HAP-1 (cell line): ENCODE results near the gene COIL.

Experiments used
- DNase-seq, 2 experiments: peaks; one replicate each; pipeline ENCODE4 v3.0.0-alpha.2; 2016 to 2020; ENCODE audit warnings: low spot score in 2 of 2
- H3K27me3 ChIP-seq: fragments of 250-450 bp; sonication (Bioruptor Pico); 2 replicates; pipeline ENCODE4 v1.5.1; 2020; ENCODE audit warnings: low read depth, mild to moderate bottlenecking, moderate library complexity
- H3K36me3 ChIP-seq: fragments of 250-450 bp; sonication (Bioruptor Pico); replicated peaks from 2 replicates; pipeline ENCODE4 v1.5.1; 2020; ENCODE audit warnings: mild to moderate bottlenecking
- H3K4me1 ChIP-seq: fragments of 250-450 bp; sonication (Bioruptor Pico); 2 replicates; pipeline ENCODE4 v1.5.1; 2020; ENCODE audit warnings: mild to moderate bottlenecking
- H3K4me3 ChIP-seq: fragments of 250-450 bp; sonication (Bioruptor Pico); 2 replicates; pipeline ENCODE4 v1.5.1; 2020; ENCODE audit warnings: mild to moderate bottlenecking, moderate library complexity
- H3K9me3 ChIP-seq: fragments of 250-450 bp; sonication (Bioruptor Pico); 2 replicates; pipeline ENCODE4 v1.5.1; 2020; ENCODE audit warnings: mild to moderate bottlenecking, moderate library complexity
- in situ Hi-C: fragments of 300-500 bp; cut with MboI; formaldehyde crosslinking; loops from 3 replicates; pipeline ENCODE4 v1.14.3; 2020; ENCODE audit warnings: low sequenced_read_pairs, inconsistent platforms, mixed read lengths

COIL gene

DNA sequence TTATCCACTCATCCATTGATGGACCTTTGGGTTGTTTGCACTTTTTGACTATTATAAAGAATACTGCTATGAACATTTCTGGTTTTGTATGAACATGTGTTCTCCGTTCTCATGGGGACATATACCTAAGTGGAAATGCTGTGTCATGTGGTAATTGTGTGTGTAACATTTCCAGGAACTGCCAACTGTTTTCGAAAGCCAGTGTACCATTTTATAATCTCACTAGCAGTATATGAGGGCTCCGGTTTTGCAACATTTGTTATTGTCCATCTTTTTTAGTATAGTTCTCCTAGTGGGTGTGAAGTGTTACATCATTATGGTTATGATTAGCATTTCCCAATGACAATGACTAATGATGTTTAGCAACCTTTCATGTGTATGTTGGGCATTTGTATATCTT lies 41.9 kb downstream of the COIL start:
- H3K4me1 ChIP-seq, result peaks cover 10% of the 10 kb centered on the region

DNA sequence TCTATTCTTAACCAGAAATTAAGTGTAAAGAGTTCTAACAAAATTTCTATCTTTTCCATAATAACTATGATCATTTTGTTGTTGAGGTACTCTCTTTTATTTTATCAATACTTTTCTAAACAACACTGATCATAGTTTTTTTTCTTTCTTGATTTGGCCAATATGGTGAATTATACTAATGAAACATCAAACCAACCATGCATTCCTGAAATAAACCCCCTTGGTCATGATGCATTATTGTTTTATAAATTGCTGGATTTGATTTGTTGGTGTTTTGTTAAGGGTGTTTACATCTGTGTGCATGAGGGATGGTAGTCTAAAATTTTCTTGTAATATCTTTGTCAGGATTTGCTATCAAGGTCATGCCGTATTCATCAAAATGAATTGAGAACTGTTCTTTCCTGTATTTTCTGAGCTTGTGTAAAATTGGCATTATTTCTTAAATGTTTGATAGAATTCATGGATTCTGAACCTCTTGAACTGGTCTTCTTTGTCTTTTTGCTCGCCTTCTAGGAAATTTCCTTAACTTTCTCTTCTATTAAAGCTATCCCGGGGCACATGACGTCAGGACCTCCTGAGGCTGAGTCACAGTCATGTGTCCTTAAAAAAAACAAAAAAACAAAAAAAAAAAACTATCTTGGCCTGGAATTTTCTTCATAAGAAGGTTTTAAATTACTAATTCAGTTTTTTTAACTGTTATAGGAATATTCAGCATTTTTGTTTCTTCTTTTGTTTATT lies 43.1 kb downstream of the COIL start:
- DNase-seq, result no peak

More for the DNA sequence above, 41.9 kb downstream of the COIL start:
- no peaks in the 10 kb centered on the region for H3K27me3 ChIP-seq
- in situ Hi-C loops, result no loop called here
- H3K4me3 ChIP-seq, result no peak overlapping the region
- no peaks in the 10 kb centered on the region for H3K36me3 ChIP-seq
- H3K9me3 ChIP-seq, result no peaks in the 10 kb centered on the region
- no peak for DNase-seq

GRCh38 chr17:56914581-56915273 lies 46.1 kb downstream of the COIL start:
- Histone ChIP-seq H3K36me3 (peaks cover 22% of the 10 kb centered on the region), H3K4me1 (peaks cover 10% of the 10 kb centered on the region), H3K27me3 (no peaks in the 10 kb centered on the region), H3K4me3 (peak overlapping the region; percentile 70), H3K9me3 (no peaks in the 10 kb centered on the region)
- in situ Hi-C loops, result no loop called here
- peak in 1 of 2 experiments; percentile 11 for DNase-seq

More for the DNA sequence above, 43.1 kb downstream of the COIL start:
- in situ Hi-C loops, result no loop called here
- Histone ChIP-seq H3K4me3 (no peak overlapping the region), H3K4me1 (peaks cover 10% of the 10 kb centered on the region), H3K27me3 (no peaks in the 10 kb centered on the region), H3K36me3 (no peaks in the 10 kb centered on the region), H3K9me3 (no peaks in the 10 kb centered on the region)

- Histone ChIP-seq H3K36me3 (peaks cover 23% of the 10 kb centered on the region), H3K9me3 (no peaks in the 10 kb centered on the region), H3K4me1 (peaks cover 10% of the 10 kb centered on the region), H3K27me3 (no peaks in the 10 kb centered on the region), H3K4me3 (peak within 1 kb of the TSS; percentile 70)
- in situ Hi-C loops, result no loop called here
- peak; percentile 81 to 95 for DNase-seq
Observed at GRCh38 chr17:56913867-56914580, 46.8 kb downstream of the COIL start, which contains the start of gene TRIM25. Gene TRIM25 (minus strand): TSS chr17:56914049. CDS start chr17:56913988, 61 bp downstream.

- Histone ChIP-seq H3K4me3 (peak overlapping the region; percentile 70), H3K27me3 (no peaks in the 10 kb centered on the region), H3K9me3 (no peaks in the 10 kb centered on the region), H3K4me1 (peaks cover 10% of the 10 kb centered on the region), H3K36me3 (peaks cover 28% of the 10 kb centered on the region)
- in situ Hi-C loops, result no loop called here
- DNase-seq, result peak; percentile 5 to 54
Observed at GRCh38 chr17:56913353-56913866, 47.4 kb downstream of the COIL start.

DNA sequence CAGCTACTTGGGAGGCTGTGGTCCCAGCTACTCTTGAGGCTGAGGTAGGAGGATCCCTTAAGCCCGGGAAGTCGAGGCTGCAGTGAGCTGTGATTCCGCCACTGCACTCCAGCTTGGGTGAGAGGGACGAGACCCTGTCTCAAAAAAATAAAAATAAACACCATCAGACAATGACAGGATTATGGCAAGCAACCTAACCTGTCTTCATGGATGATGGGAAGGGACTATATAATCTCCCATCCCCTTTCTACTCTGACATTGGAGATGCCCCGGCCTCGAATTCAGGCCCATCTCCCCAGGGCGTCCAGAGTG lies 47.9 kb downstream of the COIL start:
- H3K9me3 ChIP-seq, result no peaks in the 10 kb centered on the region
- H3K27me3 ChIP-seq, result no peaks in the 10 kb centered on the region
- H3K4me3 ChIP-seq, result peak overlapping the region; percentile 70
- DNase-seq, result no peak
- in situ Hi-C loops, result no loop called here
- H3K36me3 ChIP-seq, result peaks cover 33% of the 10 kb centered on the region
- H3K4me1 ChIP-seq, result peaks cover 10% of the 10 kb centered on the region

- in situ Hi-C loops, result no loop called here
- H3K4me1 ChIP-seq, result peaks cover 10% of the 10 kb centered on the region
- no peaks in the 10 kb centered on the region for H3K27me3 ChIP-seq
- no peaks in the 10 kb centered on the region for H3K9me3 ChIP-seq
- DNase-seq, result peak in 1 of 2 experiments; percentile 7
- peaks cover 39% of the 10 kb centered on the region for H3K36me3 ChIP-seq
- H3K4me3 ChIP-seq, result peak overlapping the region; percentile 70
Observed at GRCh38 chr17:56912105-56912999, 48.5 kb downstream of the COIL start.

DNA sequence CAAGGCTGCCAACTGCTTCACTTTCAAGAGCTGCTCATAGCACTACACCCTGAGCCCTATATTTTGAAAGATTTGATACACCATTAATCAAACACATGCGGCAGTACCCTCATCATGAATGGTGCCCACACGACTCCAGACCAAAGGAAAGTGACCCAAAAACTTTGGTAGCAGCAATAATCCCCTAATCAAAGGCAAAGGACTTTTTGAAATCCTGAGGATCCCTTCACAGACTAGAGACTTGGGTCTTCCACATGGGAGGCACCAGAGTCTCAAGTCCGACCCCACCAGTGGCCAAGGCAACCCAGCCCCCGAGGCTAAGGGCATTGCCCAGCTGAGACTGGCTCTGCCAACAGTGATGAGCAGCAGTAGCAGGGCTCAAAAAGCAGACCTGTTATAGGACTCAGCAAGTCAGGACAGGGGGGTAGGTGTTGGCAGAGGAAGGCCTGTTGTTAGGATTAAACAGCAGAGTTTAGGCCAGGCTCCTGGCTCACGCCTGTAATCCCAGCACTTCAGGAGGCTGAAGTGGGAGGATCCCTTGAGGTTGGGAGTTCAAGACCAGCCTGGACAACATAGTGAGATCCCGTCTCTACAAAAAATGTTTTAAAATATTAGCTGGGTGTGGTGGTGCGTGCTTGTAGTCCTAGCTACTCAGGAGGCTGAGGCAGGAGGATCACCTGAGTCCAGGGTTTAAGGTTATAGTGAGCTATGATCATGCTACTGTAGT lies 50.2 kb downstream of the COIL start:
- no peak for DNase-seq
- in situ Hi-C loops, result no loop called here
- Histone ChIP-seq H3K36me3 (peaks cover 55% of the 10 kb centered on the region), H3K4me1 (peaks cover 7% of the 10 kb centered on the region), H3K4me3 (no peak overlapping the region), H3K27me3 (no peaks in the 10 kb centered on the region), H3K9me3 (no peaks in the 10 kb centered on the region)

DNA sequence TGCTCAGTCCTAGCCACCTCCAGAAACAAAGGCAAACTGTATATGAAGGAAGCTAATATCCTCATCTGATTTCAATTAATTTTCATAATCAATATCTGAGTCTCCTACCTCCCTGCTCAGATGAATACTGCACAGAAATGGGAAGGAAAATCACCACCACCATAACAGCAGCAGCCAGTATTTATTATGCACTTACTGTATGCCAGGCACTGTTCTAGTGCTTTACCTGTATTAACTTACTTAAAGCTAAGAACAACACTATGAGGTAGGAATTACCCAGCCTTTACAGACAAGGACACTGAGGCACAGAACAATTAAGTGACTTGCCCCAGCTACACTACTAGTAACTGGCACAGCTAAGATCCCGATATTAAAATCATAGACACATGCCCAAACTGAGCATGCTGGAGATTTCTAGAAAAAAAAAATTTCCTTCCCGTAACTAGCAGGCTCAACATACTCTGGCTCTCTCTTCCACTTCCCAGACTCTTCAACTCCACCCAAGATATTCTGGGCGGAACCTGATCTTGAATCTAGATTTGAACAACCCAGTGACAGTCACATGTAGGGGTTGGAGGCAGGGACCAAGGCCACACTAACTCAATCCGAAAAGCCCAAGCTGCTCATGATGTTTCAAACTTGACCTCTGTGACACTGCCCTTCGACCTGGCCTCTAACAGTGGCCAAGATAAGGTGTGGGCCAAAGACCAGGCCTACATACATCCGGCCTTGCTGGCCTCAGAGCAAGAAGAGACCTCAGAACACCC lies 50.9 kb downstream of the COIL start:
- in situ Hi-C loops, result no loop called here
- Histone ChIP-seq H3K27me3 (no peaks in the 10 kb centered on the region), H3K4me1 (peaks cover 2% of the 10 kb centered on the region), H3K9me3 (no peaks in the 10 kb centered on the region), H3K4me3 (no peak overlapping the region), H3K36me3 (peaks cover 63% of the 10 kb centered on the region)
- DNase-seq, result no peak

DNA sequence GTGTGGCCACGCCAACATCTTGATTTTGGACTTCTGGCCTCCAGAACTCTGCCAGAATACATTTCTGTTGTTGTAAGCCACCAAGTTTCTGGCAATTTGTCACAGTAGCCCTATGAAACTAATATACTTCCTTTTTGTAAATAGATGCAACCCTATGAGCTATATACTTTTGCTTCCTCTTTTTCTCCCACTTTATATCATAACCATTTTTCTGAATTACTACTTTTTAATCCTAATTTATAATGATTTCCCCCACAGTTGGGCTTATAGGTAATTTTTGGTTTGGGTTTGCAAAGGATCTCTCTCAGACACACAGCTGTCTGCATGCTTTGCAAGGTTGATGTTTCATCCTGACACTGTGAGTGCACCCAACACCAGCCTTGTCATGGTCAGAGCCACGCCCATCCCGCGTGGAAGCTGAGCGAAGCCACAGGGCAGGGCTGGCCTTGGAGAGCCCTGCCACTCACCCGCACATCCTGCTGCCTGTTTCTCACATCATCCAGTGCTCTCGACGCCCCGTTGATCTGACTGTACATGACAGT lies 52.8 kb downstream of the COIL start:
- H3K9me3 ChIP-seq, result no peaks in the 10 kb centered on the region
- no peak for DNase-seq
- H3K4me1 ChIP-seq, result no peaks in the 10 kb centered on the region; the same call in 1 of the 2 replicates
- no peaks in the 10 kb centered on the region for H3K27me3 ChIP-seq
- H3K36me3 ChIP-seq, result peaks cover 81% of the 10 kb centered on the region
- H3K4me3 ChIP-seq, result no peak overlapping the region
- in situ Hi-C loops, result no loop called here

GRCh38 chr17:56903560-56903959 lies 57.3 kb downstream of the COIL start:
- H3K27me3 ChIP-seq, result no peaks in the 10 kb centered on the region
- no peak for DNase-seq
- in situ Hi-C loops, result no loop called here

GRCh38 chr17:56902348-56902747 lies 58.5 kb downstream of the COIL start:
- no peaks in the 10 kb centered on the region for H3K4me1 ChIP-seq
- no peak for DNase-seq
- H3K4me3 ChIP-seq, result no peak overlapping the region
- in situ Hi-C loops, result no loop called here
- no peaks in the 10 kb centered on the region for H3K27me3 ChIP-seq
- H3K36me3 ChIP-seq, result peaks cover 97% of the 10 kb centered on the region
- H3K9me3 ChIP-seq, result no peaks in the 10 kb centered on the region

More at GRCh38 chr17:56903560-56903959, 57.3 kb downstream of the COIL start:
- H3K9me3 ChIP-seq, result no peaks in the 10 kb centered on the region
- peaks cover 100% of the 10 kb centered on the region for H3K36me3 ChIP-seq
- no peaks in the 10 kb centered on the region for H3K4me1 ChIP-seq
- no peak overlapping the region for H3K4me3 ChIP-seq
